ENCODE measurements around the gene CCR4. TPM values are rescaled to one million over a fixed set of nuclear protein-coding genes. Genes with fewer than 3 reads are reported as not detected.
A peak's percentile ranks its signal among the peaks of the same experiment; 100 is the strongest.

CCR4 gene
- total and polyA plus RNA-seq, 9 of the 15 experiments (the other 6 are each of a cell fraction or from before 2014, with no cell fraction given), result 0.04 to 0.47 (median 0.25) TPM; not detected in 1

- TF ChIP-seq CREB5 (CRISPR knock-in tag; IDR thresholded peaks at IDR 0.05) (no peak), TSHZ1 (CRISPR knock-in tag; IDR thresholded peaks at IDR 0.05) (no peak), PTRF (tag; IDR thresholded peaks at IDR 0.05) (no peak), GABPB2 (CRISPR knock-in tag; conservative IDR thresholded peaks at IDR 0.05) (no peak), STAT5B (CRISPR knock-in tag; IDR thresholded peaks at IDR 0.05) (no peak), TEAD4 (IDR thresholded peaks at IDR 0.05; ENCODE audit: low read length) (peak; percentile 66), TEAD4 (CRISPR knock-in tag; IDR thresholded peaks at IDR 0.05; ENCODE audit: borderline replicate concordance) (no peak), SMARCC2 (IDR thresholded peaks at IDR 0.05; ENCODE audit: low read depth) (no peak), CHD7 (IDR thresholded peaks at IDR 0.05; ENCODE audit: low read depth, low read length) (no peak), JUN (IDR thresholded peaks at IDR 0.05; ENCODE audit: borderline replicate concordance, low read depth, low read length) (no peak), JUN (CRISPR knock-in tag; IDR thresholded peaks at IDR 0.05; ENCODE audit: borderline replicate concordance) (no peak), EP300 (IDR thresholded peaks at IDR 0.05; ENCODE audit: low read length) (peak; percentile 59; the same call in 1 of the 2 replicates), ZKSCAN8 (CRISPR knock-in tag; IDR thresholded peaks at IDR 0.05) (no peak)
These were observed at the start of gene CCR4 (continued) for GRCh38 chr3:32951410-32951811.

Measured in K562 (cell line).